Measurements from ENCODE around the gene ZNRD2. TPM values are rescaled to one million over a fixed set of nuclear protein-coding genes. Genes with fewer than 3 reads are reported as not detected.
"Not testable (repeated sequence)": the region's sequence is repeated elsewhere in the genome, so short reads cannot be mapped to it uniquely, and the experiment has no call there.

The ZNRD2 gene, protein sequence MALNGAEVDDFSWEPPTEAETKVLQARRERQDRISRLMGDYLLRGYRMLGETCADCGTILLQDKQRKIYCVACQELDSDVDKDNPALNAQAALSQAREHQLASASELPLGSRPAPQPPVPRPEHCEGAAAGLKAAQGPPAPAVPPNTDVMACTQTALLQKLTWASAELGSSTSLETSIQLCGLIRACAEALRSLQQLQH
- 10 to 100 TPM; 35.0 to 59.2 (median 54.7) TPM for polyA plus RNA-seq (ENCODE audit: insufficient read length in 3 of 3)
- long read RNA-seq, donor 1, transcript SSSCA1-201 (4 exons, 698 nt): major isoform, 16 of 23 reads
- long read RNA-seq, donor 1, transcript SSSCA1-206 (3 exons, 879 nt): minor isoform, 6 of 23 reads
- long read RNA-seq, donor 1, partial matches to known transcripts: 0 of 23 reads
- long read RNA-seq, donor 1, other reads (novel, unspliced or antisense): 0 of 23 reads
- long read RNA-seq, donor 2, transcript SSSCA1-201 (4 exons, 698 nt): major isoform, 6 of 11 reads
- long read RNA-seq, donor 2, partial matches to known transcripts: 0 of 11 reads
- long read RNA-seq, donor 2, other reads (novel, unspliced or antisense): 0 of 11 reads
- long read RNA-seq, donor 3, transcript SSSCA1-201 (4 exons, 698 nt): major isoform, 31 of 41 reads
- long read RNA-seq, donor 3, transcript SSSCA1-206 (3 exons, 879 nt): minor isoform, 7 of 41 reads
- long read RNA-seq, donor 3, partial matches to known transcripts: 0 of 41 reads
- long read RNA-seq, donor 3, other reads (novel, unspliced or antisense): 0 of 41 reads
- long read RNA-seq, donor 4, transcript SSSCA1-201 (4 exons, 698 nt): major isoform, 13 of 26 reads
- long read RNA-seq, donor 4, partial matches to known transcripts: 8 of 26 reads
- long read RNA-seq, donor 4, other reads (novel, unspliced or antisense): 0 of 26 reads
- long read RNA-seq, donor 5: 0 reads
- long read RNA-seq, donor 6, transcript SSSCA1-201 (4 exons, 698 nt): major isoform, 19 of 43 reads
- long read RNA-seq, donor 6, transcript SSSCA1-206 (3 exons, 879 nt): minor isoform, 9 of 43 reads
- long read RNA-seq, donor 6, partial matches to known transcripts: 14 of 43 reads
- long read RNA-seq, donor 6, other reads (novel, unspliced or antisense): 0 of 43 reads
- long read RNA-seq, donor 7, transcript SSSCA1-201 (4 exons, 698 nt): major isoform, 37 of 55 reads
- long read RNA-seq, donor 7, transcript SSSCA1-206 (3 exons, 879 nt): minor isoform, 8 of 55 reads
- long read RNA-seq, donor 7, partial matches to known transcripts: 6 of 55 reads
- long read RNA-seq, donor 7, other reads (novel, unspliced or antisense): 0 of 55 reads
- long read RNA-seq, donor 8, transcript SSSCA1-201 (4 exons, 698 nt): major isoform, 33 of 62 reads
- long read RNA-seq, donor 8, transcript SSSCA1-206 (3 exons, 879 nt): minor isoform, 16 of 62 reads
- long read RNA-seq, donor 8, partial matches to known transcripts: 9 of 62 reads
- long read RNA-seq, donor 8, other reads (novel, unspliced or antisense): 0 of 62 reads
- long read RNA-seq, donor 9, transcript SSSCA1-206 (3 exons, 879 nt): minor isoform, 9 of 30 reads
- long read RNA-seq, donor 9, transcript SSSCA1-201 (4 exons, 698 nt): major isoform, 19 of 30 reads
- long read RNA-seq, donor 9, partial matches to known transcripts: 0 of 30 reads
- long read RNA-seq, donor 9, other reads (novel, unspliced or antisense): 0 of 30 reads
- long read RNA-seq, donor 10, transcript SSSCA1-206 (3 exons, 879 nt): major isoform, 19 of 42 reads
- long read RNA-seq, donor 10, transcript SSSCA1-201 (4 exons, 698 nt): minor isoform, 17 of 42 reads
- long read RNA-seq, donor 10, transcript SSSCA1-204 (2 exons, 532 nt): minor isoform, 6 of 42 reads
- long read RNA-seq, donor 10, partial matches to known transcripts: 0 of 42 reads
- long read RNA-seq, donor 10, other reads (novel, unspliced or antisense): 0 of 42 reads
- long read RNA-seq, donor 11, transcript SSSCA1-201 (4 exons, 698 nt): major isoform, 12 of 24 reads
- long read RNA-seq, donor 11, partial matches to known transcripts: 6 of 24 reads
- long read RNA-seq, donor 11, other reads (novel, unspliced or antisense): 0 of 24 reads
- long read RNA-seq, donor 12, transcript SSSCA1-201 (4 exons, 698 nt): major isoform, 6 of 12 reads
- long read RNA-seq, donor 12, partial matches to known transcripts: 0 of 12 reads
- long read RNA-seq, donor 12, other reads (novel, unspliced or antisense): 0 of 12 reads
- long read RNA-seq, donor 13: 0 reads
- long read RNA-seq, donor 14, transcript SSSCA1-206 (3 exons, 879 nt): minor isoform, 10 of 30 reads
- long read RNA-seq, donor 14, transcript SSSCA1-201 (4 exons, 698 nt): major isoform, 19 of 30 reads
- long read RNA-seq, donor 14, partial matches to known transcripts: 0 of 30 reads
- long read RNA-seq, donor 14, other reads (novel, unspliced or antisense): 0 of 30 reads
- long read RNA-seq, donor 15, transcript SSSCA1-201 (4 exons, 698 nt): major isoform, 5 of 12 reads
- long read RNA-seq, donor 15, partial matches to known transcripts: 0 of 12 reads
- long read RNA-seq, donor 15, other reads (novel, unspliced or antisense): 0 of 12 reads
- long read RNA-seq, donor 16, transcript SSSCA1-204 (2 exons, 532 nt): minor isoform, 6 of 102 reads
- long read RNA-seq, donor 16, transcript SSSCA1-206 (3 exons, 879 nt): minor isoform, 28 of 102 reads
- long read RNA-seq, donor 16, transcript SSSCA1-201 (4 exons, 698 nt): major isoform, 46 of 102 reads
- long read RNA-seq, donor 16, partial matches to known transcripts: 22 of 102 reads
- long read RNA-seq, donor 16, other reads (novel, unspliced or antisense): 0 of 102 reads

DNA sequence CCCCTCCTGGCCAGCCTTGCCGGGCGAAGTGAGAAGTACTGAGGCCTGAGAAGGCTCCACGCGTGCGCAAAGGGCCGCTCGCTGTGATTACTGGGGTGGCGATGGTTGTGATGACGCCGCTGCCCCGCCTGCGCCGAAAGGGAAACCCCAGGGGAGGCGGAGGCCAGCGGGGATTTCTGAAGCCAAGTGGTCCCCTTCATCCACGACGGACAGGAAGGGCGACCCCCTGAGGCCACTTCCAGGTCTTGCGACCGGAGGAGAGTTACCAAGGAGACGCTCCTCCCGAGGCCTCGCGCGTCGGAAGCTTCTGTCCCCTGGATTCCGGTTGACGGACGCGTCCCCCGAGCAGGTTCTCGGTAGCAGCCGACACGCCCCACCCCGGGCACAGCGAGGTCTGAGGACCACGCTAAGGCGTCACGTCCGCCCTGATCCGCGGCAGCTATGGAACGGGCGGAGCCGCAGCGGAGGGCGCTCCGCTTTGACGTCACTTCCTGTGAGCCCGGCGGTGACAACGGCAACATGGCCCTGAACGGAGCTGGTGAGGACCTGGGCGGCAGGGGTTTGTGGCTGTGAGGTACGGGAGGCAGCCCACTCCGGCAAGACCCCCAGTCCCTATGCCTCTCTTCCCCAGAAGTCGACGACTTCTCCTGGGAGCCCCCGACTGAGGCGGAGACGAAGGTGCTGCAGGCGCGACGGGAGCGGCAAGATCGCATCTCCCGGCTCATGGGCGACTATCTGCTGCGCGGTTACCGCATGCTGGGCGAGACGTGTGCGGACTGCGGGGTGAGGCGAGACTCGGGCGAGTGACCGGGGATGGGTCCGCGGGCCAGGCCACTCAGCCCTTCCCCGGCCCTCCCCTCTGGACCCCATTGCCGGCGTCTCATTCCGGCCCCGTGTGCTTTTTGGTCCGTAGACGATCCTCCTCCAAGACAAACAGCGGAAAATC lies at the start of gene ZNRD2:
TSS of gene ZNRD2 (plus strand) at position 505 of the 946 bp plus-strand sequence. CDS start at position 520, 15 bp downstream.
- peak; percentile 91 to 98 (median 96) for DNase-seq (ENCODE audit: extremely low read depth in 1 of 11, low read depth in 9 of 11, low spot score in 4 of 11)

DNA sequence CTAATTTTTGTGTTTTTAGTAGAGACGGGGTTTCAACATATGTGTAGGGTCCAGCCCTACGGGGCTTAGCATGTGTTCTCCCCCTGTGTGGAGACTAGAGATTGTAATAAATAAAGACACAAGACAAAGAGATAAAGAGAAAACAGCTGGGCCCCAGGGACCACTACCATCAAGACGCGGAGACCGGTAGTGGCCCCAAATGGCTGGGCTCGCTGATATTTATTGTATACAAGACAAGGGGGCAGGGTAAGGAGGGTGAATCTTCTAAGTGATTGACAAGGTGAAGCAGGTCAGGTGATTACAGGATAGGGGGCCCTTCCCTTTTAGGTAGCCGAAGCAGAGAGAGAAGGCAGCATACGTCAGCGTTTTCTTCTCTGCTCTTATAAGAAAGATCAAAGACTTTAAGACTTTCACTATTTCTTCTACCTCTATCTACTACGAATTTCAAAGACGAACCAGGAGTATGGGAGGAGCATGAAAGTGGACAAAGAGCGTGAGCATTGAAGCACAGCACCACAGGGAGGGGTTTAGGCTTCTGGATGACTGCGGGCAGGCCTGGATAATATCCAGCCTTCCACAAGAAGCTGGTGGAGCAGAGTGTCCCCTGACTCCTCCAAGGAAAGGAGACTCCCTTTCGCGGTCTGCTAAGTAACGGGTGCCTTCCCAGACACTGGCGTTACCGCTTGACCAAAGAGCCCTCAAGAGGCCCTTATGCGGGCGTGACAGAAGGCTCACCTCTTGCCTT lies 48.3 kb upstream of the ZNRD2 start:
- not testable (repeated sequence) for DNase-seq (ENCODE audit: extremely low read depth in 1 of 11, low read depth in 9 of 11, low spot score in 4 of 11)

GRCh38 chr11:65522718-65523630 lies 47.3 kb upstream of the ZNRD2 start:
- DNase-seq (ENCODE audit: extremely low read depth in 1 of 11, low read depth in 9 of 11, low spot score in 4 of 11): not testable (repeated sequence)

DNA sequence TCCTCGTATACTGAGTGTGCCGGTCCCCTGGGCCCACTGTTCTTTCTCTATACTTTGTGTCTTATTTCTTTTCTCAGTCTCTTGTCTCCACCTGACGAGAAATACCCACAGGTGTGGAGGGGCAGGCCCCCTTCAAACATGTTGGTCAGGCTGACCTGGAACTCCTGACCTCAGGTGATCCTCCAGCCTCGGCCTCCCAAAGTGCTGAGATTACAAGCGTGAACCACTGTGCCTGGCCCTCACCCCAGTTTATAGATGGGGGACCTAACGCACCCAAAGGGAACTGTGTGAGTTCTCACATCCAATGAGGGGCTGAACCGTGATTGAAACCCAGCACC lies 46.7 kb upstream of the ZNRD2 start:
- DNase-seq (ENCODE audit: extremely low read depth in 1 of 11, low read depth in 9 of 11, low spot score in 4 of 11): not testable (repeated sequence)

DNA sequence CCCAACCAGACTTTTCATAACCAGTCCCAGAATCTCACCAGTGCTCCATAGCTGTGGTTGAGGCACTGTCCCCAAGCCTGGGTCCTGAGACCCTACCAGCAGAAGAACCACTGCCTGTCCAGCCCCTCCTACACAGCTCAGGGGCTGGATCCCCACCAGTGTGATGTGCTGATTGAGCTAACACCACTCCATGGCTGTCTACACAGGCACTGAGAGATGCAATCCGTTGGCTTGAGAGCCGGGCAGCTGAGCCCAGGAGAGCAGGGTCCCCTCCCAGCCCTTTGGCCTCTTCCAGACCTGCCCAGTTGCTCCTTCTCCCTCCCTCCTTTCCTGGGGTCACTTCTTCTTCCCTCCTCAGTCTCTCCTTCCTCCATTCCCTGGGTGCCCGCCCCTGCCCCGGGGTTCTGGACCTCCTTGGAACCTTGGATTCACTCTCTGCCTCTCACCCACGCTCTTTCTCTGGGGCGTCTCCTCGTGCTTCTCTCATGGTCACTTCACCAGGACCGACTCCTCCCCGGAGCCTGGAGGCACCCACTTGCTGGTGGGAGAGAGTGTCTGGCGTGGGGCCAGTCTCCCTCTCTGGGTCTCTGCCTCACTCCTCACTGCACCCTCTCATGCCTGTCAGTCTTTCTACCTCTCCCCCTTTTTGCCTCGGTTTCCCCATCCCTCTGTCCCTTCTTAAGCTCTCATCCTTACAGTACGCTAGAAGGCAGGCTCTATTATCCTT lies 46.1 kb upstream of the ZNRD2 start:
- DNase-seq (ENCODE audit: extremely low read depth in 1 of 11, low read depth in 9 of 11, low spot score in 4 of 11): no peak

- peak in 2 of 11 donors; percentile 69 to 74 for DNase-seq (ENCODE audit: extremely low read depth in 1 of 11, low read depth in 9 of 11, low spot score in 4 of 11)
These were observed 45.3 kb upstream of the ZNRD2 start, which contains the start of gene SCYL1 for GRCh38 chr11:65524741-65525545. Gene SCYL1 (plus strand): TSS chr11:65525083. CDS start chr11:65525154, 71 bp downstream.

- no peak for DNase-seq (ENCODE audit: extremely low read depth in 1 of 11, low read depth in 9 of 11, low spot score in 4 of 11)
These were observed 44.5 kb upstream of the ZNRD2 start for GRCh38 chr11:65525546-65526480.

DNA sequence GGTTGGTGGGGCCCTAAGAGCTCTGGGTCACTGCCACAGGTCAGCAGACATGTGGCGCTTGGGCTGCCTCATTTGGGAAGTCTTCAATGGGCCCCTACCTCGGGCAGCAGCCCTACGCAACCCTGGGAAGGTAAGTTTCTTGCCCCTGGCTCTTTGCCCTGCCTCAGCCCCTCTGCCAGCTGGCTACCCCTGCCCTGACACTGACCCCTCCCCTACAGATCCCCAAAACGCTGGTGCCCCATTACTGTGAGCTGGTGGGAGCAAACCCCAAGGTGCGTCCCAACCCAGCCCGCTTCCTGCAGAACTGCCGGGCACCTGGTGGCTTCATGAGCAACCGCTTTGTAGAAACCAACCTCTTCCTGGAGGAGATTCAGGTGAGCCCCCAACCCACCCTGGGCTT lies 43.5 kb upstream of the ZNRD2 start:
- no peak for DNase-seq (ENCODE audit: extremely low read depth in 1 of 11, low read depth in 9 of 11, low spot score in 4 of 11)

DNA sequence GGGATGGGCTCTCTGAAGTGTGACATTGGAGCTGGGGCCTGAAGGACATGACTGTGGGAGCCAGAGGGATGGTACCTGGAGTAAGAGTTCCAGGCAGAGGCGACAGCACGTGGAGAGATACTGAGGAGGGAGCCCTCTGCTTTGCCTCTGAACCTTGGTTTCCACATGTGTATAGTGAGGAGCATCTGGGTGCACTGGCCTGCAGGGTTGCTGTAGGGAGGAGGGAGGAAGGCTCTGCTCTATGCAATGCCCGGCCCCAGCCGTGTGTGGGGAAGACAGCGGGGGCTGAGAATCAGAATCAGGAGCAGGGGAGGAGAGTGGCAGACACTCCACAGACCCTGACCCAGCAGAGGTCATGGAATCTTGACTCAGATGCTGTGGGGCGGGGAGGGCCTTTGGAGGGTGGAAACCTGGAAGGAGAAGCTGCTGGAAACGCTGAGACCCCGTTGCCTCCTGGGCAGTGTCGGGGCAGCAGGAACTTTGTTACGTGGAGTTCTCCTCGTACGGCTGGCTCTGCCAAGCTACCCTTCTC lies 41.4 kb upstream of the ZNRD2 start:
- no peak for DNase-seq (ENCODE audit: extremely low read depth in 1 of 11, low read depth in 9 of 11, low spot score in 4 of 11)

DNA sequence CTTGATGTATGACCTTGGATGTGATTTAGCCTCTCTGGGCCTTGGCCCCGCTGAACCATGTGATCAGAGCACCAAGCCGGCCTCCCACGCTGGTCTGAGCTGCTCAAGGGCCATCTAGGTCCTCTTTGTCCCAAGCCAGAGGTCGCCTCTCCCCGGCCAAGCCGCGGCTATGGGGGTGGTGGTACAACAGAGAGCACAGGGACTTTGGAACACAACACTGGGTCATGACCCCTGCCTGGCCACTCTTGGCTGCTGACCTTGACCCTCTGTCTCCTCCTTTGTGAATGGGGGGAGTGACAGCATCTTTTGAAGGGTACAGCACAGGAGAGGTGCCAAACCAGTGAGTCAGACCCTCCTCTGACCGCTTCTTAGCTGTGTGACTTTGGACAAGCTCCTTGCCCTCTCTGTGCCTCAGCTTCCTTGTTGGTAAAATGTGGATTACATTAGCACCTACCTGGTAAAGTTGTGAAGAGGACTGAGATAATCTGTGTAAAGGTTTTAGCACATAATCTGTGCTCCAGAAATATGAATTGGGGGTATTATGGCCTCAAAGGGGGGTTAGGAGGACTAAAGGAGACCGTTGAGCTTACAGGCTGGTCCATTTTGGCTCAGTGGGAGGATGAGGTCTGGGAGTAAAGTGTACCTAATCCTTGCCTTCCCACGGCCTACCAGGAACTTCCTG lies 40.7 kb upstream of the ZNRD2 start:
- DNase-seq (ENCODE audit: extremely low read depth in 1 of 11, low read depth in 9 of 11, low spot score in 4 of 11): no peak
